Effector memory CD4-positive, alpha-beta T cell (primary cell): ENCODE results near the gene CHCT1.
A peak's percentile ranks its signal among the peaks of the same experiment; 100 is the strongest.
"Not testable (repeated sequence)": the region's sequence is repeated elsewhere in the genome, so short reads cannot be mapped to it uniquely, and the experiment has no call there.

Experiments
- DNase-seq, 3 donors: peaks; one replicate each; pipeline ENCODE4 v3.0.0-alpha.2; 2020
- H3K27ac ChIP-seq: 2 replicates; pipeline ENCODE4 v1.7.0; 2013; ENCODE audit warnings: mild to moderate bottlenecking, low read length, moderate library complexity; ENCODE audit not compliant: insufficient read depth, poor library complexity, severe bottlenecking
- H3K27me3 ChIP-seq: replicated peaks from 2 replicates; pipeline ENCODE4 v1.7.0; 2013; ENCODE audit warnings: mild to moderate bottlenecking, low read length; ENCODE audit not compliant: insufficient read depth, control insufficient read depth, poor library complexity, severe bottlenecking
- H3K36me3 ChIP-seq: 2 replicates; pipeline ENCODE4 v1.7.0; 2013; ENCODE audit warnings: mild to moderate bottlenecking, low read length, moderate library complexity; ENCODE audit not compliant: control insufficient read depth, insufficient read depth
- H3K4me1 ChIP-seq: 2 replicates; pipeline ENCODE4 v1.7.0; 2013; ENCODE audit warnings: low read length, mild to moderate bottlenecking; ENCODE audit not compliant: control insufficient read depth, insufficient read depth, poor library complexity, severe bottlenecking
- H3K4me3 ChIP-seq: 2 replicates; pipeline ENCODE4 v1.7.0; 2013; ENCODE audit warnings: low read length, low read depth, mild to moderate bottlenecking; ENCODE audit not compliant: insufficient read depth, poor library complexity, severe bottlenecking
- H3K9me3 ChIP-seq: 2 replicates; pipeline ENCODE4 v1.7.0; 2013; ENCODE audit warnings: mild to moderate bottlenecking, low read length, moderate library complexity; ENCODE audit not compliant: control insufficient read depth
- total RNA-seq, 3 donors: gene quantifications; one replicate each; lab custom pipeline; 2026; lab: John Stamatoyannopoulos, UW

Gene CHCT1
- total RNA-seq = 0.17 to 0.39 (median 0.26) reads per million in 3 donors

- H3K36me3 ChIP-seq = no peaks in the 10 kb centered on the region
- peak within 1 kb of the TSS; percentile 72 for H3K4me3 ChIP-seq
- no peak for DNase-seq
- peak within 1 kb of the TSS; percentile 45 for H3K27ac ChIP-seq
- no peaks in the 10 kb centered on the region for H3K4me1 ChIP-seq
- no peaks in the 10 kb centered on the region for H3K27me3 ChIP-seq
- H3K9me3 ChIP-seq = no peaks in the 10 kb centered on the region
Observed at GRCh38 chr17:60422162-60422665, at the start of gene CHCT1. Gene CHCT1 (plus strand): TSS chr17:60422489. CDS start chr17:60422593, 104 bp downstream.

- DNase-seq = no peak
- Histone ChIP-seq H3K27ac (no peak overlapping the region), H3K4me1 (no peaks in the 10 kb centered on the region), H3K27me3 (no peaks in the 10 kb centered on the region), H3K4me3 (no peak overlapping the region), H3K36me3 (no peaks in the 10 kb centered on the region), H3K9me3 (no peaks in the 10 kb centered on the region)
Observed at GRCh38 chr17:60372790-60373483, 49.4 kb upstream of the CHCT1 start.

- not testable (repeated sequence) for H3K9me3 ChIP-seq, H3K4me1 ChIP-seq, H3K27me3 ChIP-seq, H3K36me3 ChIP-seq, H3K4me3 ChIP-seq, H3K27ac ChIP-seq, DNase-seq
Observed at GRCh38 chr17:60378187-60378586, 44.1 kb upstream of the CHCT1 start.

GRCh38 chr17:60379461-60379860 is 42.8 kb upstream of the CHCT1 start:
- not testable (repeated sequence) for H3K4me1 ChIP-seq, H3K9me3 ChIP-seq, H3K36me3 ChIP-seq, H3K27me3 ChIP-seq, H3K27ac ChIP-seq, DNase-seq, H3K4me3 ChIP-seq

- Histone ChIP-seq H3K27me3 (no peaks in the 10 kb centered on the region), H3K36me3 (no peaks in the 10 kb centered on the region), H3K4me1 (no peaks in the 10 kb centered on the region), H3K9me3 (no peaks in the 10 kb centered on the region), H3K27ac (no peak overlapping the region), H3K4me3 (no peak overlapping the region)
- DNase-seq = no peak
Observed at GRCh38 chr17:60381958-60382357, 40.3 kb upstream of the CHCT1 start.

GRCh38 chr17:60383379-60383778 is 38.9 kb upstream of the CHCT1 start:
- no peak overlapping the region for H3K27ac ChIP-seq

GRCh38 chr17:60384921-60385320 is 37.4 kb upstream of the CHCT1 start:
- not testable (repeated sequence) for H3K27ac ChIP-seq, H3K36me3 ChIP-seq, H3K4me1 ChIP-seq, H3K27me3 ChIP-seq, H3K9me3 ChIP-seq, H3K4me3 ChIP-seq, DNase-seq

More at GRCh38 chr17:60383379-60383778, 38.9 kb upstream of the CHCT1 start:
- H3K4me3 ChIP-seq = no peak overlapping the region
- DNase-seq = no peak
- no peaks in the 10 kb centered on the region for H3K9me3 ChIP-seq
- H3K27me3 ChIP-seq = no peaks in the 10 kb centered on the region
- no peaks in the 10 kb centered on the region for H3K36me3 ChIP-seq
- no peaks in the 10 kb centered on the region for H3K4me1 ChIP-seq

- DNase-seq = no peak
- H3K9me3 ChIP-seq = no peaks in the 10 kb centered on the region
- H3K27ac ChIP-seq = no peak overlapping the region
- H3K36me3 ChIP-seq = no peaks in the 10 kb centered on the region
- H3K4me1 ChIP-seq = peaks cover 9% of the 10 kb centered on the region
- no peaks in the 10 kb centered on the region for H3K27me3 ChIP-seq
- H3K4me3 ChIP-seq = no peak overlapping the region
Observed at GRCh38 chr17:60386147-60387058, 35.9 kb upstream of the CHCT1 start.

- no peak overlapping the region for H3K4me3 ChIP-seq
- no peak for DNase-seq
- no peaks in the 10 kb centered on the region for H3K27me3 ChIP-seq
- no peaks in the 10 kb centered on the region for H3K9me3 ChIP-seq
- peaks cover 9% of the 10 kb centered on the region for H3K4me1 ChIP-seq
- H3K27ac ChIP-seq = no peak overlapping the region
- H3K36me3 ChIP-seq = no peaks in the 10 kb centered on the region
Observed at GRCh38 chr17:60387666-60388065, 34.6 kb upstream of the CHCT1 start.

- H3K4me3 ChIP-seq = no peak overlapping the region
- peaks cover 12% of the 10 kb centered on the region for H3K4me1 ChIP-seq
- no peaks in the 10 kb centered on the region for H3K36me3 ChIP-seq
- no peak overlapping the region for H3K27ac ChIP-seq
- H3K9me3 ChIP-seq = no peaks in the 10 kb centered on the region
- no peaks in the 10 kb centered on the region for H3K27me3 ChIP-seq
- DNase-seq = no peak
Observed at GRCh38 chr17:60388742-60389141, 33.5 kb upstream of the CHCT1 start.
